Measurements from ENCODE around the gene KCNK10.

- TF ChIP-seq CTCF (IDR thresholded peaks at IDR 0.05; ENCODE audit: borderline replicate concordance, extremely low read depth, low read length, poor library complexity, severe bottlenecking): no peak
- no peak for TF ChIP-seq EZH2 (IDR thresholded peaks at IDR 0.05; ENCODE audit: borderline replicate concordance, low read depth, low read length, severe bottlenecking)
Measured at GRCh38 chr14:88218119-88218915, 104.8 kb downstream of the KCNK10 start.

All from DND-41 (cell line).